Esophagus muscularis mucosa (tissue), 4 donors: ENCODE measurements around the gene GDF2. TPM values are rescaled to one million over a fixed set of nuclear protein-coding genes. Genes with fewer than 3 reads are reported as not detected.
A peak's percentile ranks its signal among the peaks of the same experiment; 100 is the strongest.

Experiments
- DNase-seq: peaks from one replicate; pipeline ENCODE4 v3.0.0-alpha.2; 2017; ENCODE audit errors: extremely low spot score
- H3K27ac ChIP-seq, 4 donors: fragments of 200-600 bp; sonication (generic); replicated peaks in 1 of 4; 1 replicate in 3 of 4; 2 replicates in 1 of 4; pipeline ENCODE4 v1.5.1; 2016 to 2019; ENCODE audit warnings: mild to moderate bottlenecking in 1 of 4
- H3K27me3 ChIP-seq, 4 donors: fragments of 200-600 bp; sonication (generic); one replicate each; pipeline versions ENCODE4 v1.5.1 to v1.6.0; 2016 to 2019
- H3K36me3 ChIP-seq, 4 donors: fragments of 200-600 bp; sonication (generic); one replicate each; pipeline ENCODE4 v1.5.1; 2016 to 2019
- H3K4me1 ChIP-seq, 4 donors: fragments of 200-600 bp; sonication (generic); one replicate each; pipeline ENCODE4 v1.5.1; 2016 to 2019
- H3K4me3 ChIP-seq, 4 donors: fragments of 200-600 bp; sonication (generic); 1 replicate in 2 of 4; 2 replicates in 2 of 4; pipeline ENCODE4 v1.5.1; 2016 to 2019; ENCODE audit warnings: mild to moderate bottlenecking in 4 of 4, moderate library complexity in 1 of 4
- H3K9me3 ChIP-seq, 4 donors: fragments of 200-600 bp; sonication (generic); 1 replicate in 3 of 4; 2 replicates in 1 of 4; pipeline ENCODE4 v1.5.1; 2016 to 2019
- EP300 ChIP-seq: sonication (generic); formaldehyde crosslinking; IDR thresholded peaks from one replicate; pipeline ENCODE4 v1.6.1; 2017; ENCODE audit warnings: antibody characterized with exemption
- POLR2A ChIP-seq: fragments of 450-650 bp; IDR thresholded peaks from one replicate; pipeline ENCODE4 v1.6.1; 2017; ENCODE audit warnings: antibody characterized with exemption, moderate library complexity, mild to moderate bottlenecking, low read depth
- POLR2AphosphoS5 ChIP-seq, 2 donors: sonication (generic); formaldehyde crosslinking; IDR thresholded peaks; one replicate each; pipeline ENCODE4 v1.6.1; 2017; ENCODE audit warnings: antibody characterized with exemption in 2 of 2
- WGBS: methylation state at CpG from one replicate; pipeline ENCODE4 v1.1.5; 2018; 5-methylcytosine and 5-hydroxymethylcytosine counted together
- intact Hi-C: fragments of 100-400 bp; cut with DNase I; formaldehyde crosslinking; loops from one replicate; pipeline ENCODE4 v1.15.1; 2023
- total RNA-seq, 4 donors: library from RNA; depleted of rRNA; stranded (reverse); fragments of >200 nt; gene quantifications; one replicate each; pipeline versions ENCODE4 v1.1.0 to v1.2.1, GENCODE V29; 2016
- TF ChIP-seq, protein P1 (sequence below), 3 experiments: fragments of 200-600 bp in 2 of 3; fragments of 450-650 bp in 1 of 3; sonication (generic) in 2 of 3; IDR thresholded peaks; one replicate each; pipeline ENCODE4 v1.5.1; 2017 to 2019; ENCODE audit warnings: antibody characterized with exemption in 3 of 3, mild to moderate bottlenecking in 2 of 3, moderate library complexity in 1 of 3

Gene GDF2
- total RNA-seq, 4 donors from 2014 or later, result not detected

DNA sequence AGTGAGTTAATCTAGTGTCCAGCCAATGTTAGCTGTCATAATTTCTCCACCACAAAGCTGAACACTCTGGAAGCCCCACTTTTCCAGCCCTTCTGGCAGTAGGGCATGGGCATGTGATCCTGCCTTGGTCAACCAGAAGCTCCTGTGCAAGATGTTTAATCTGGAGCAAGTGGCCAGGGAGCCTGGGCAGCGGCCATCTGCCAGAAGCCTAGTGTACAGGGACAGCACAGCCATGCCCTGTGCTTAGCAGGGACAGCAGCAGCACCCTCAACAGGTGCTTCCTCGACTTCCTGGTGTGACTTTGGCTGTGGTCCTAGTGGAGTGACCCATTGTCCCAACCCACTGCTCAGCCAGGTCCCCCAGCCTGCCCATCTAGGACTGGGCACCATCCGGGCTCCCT, 36.2 kb downstream of the GDF2 start:
- 91% methylated on average over 3 of the region's 3 CpGs for WGBS
- no peaks in the 10 kb centered on the region for H3K4me1 ChIP-seq
- DNase-seq, result no peak

DNA sequence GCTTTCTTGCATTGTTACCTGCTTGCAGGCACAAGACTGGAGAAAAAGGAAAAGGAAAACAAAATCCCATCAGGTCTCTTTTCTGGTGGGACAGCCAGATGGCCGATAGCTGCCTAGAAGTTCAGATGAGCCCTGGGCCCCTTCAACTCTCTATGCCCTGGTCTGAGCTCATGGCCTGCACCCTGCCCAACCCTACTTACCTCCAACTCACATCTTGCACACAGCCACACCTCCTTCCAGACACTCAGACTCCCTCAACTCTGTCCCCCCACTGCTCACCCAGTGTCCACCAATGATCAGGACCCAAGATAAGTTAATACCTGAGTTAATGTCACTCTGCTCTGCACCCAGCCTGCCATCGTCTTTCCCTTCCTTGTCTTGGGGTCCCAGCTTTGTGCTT, 36.8 kb downstream of the GDF2 start:
- 89% methylated on average over 2 of the region's 2 CpGs for WGBS
- Histone ChIP-seq H3K27ac (no peak overlapping the region), H3K4me3 (no peak overlapping the region), H3K36me3 (no peaks in the 10 kb centered on the region), H3K4me1 (no peaks in the 10 kb centered on the region), H3K9me3 (no peaks in the 10 kb centered on the region), H3K27me3 (no peaks in the 10 kb centered on the region)
- TF ChIP-seq POLR2A (no peak), POLR2AphosphoS5 (IDR thresholded peaks at IDR 0.05) (no peak)
- DNase-seq, result no peak
- intact Hi-C loops, result no loop called here

More for the DNA sequence above, 36.2 kb downstream of the GDF2 start:
- H3K27me3 ChIP-seq, result no peaks in the 10 kb centered on the region
- no peaks in the 10 kb centered on the region for H3K36me3 ChIP-seq
- no peak for TF ChIP-seq EP300
- TF ChIP-seq, protein P1, sequence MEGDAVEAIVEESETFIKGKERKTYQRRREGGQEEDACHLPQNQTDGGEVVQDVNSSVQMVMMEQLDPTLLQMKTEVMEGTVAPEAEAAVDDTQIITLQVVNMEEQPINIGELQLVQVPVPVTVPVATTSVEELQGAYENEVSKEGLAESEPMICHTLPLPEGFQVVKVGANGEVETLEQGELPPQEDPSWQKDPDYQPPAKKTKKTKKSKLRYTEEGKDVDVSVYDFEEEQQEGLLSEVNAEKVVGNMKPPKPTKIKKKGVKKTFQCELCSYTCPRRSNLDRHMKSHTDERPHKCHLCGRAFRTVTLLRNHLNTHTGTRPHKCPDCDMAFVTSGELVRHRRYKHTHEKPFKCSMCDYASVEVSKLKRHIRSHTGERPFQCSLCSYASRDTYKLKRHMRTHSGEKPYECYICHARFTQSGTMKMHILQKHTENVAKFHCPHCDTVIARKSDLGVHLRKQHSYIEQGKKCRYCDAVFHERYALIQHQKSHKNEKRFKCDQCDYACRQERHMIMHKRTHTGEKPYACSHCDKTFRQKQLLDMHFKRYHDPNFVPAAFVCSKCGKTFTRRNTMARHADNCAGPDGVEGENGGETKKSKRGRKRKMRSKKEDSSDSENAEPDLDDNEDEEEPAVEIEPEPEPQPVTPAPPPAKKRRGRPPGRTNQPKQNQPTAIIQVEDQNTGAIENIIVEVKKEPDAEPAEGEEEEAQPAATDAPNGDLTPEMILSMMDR (IDR thresholded peaks at IDR 0.05), result no peak
- no peak for TF ChIP-seq POLR2A
- no peak for TF ChIP-seq POLR2AphosphoS5 (IDR thresholded peaks at IDR 0.05)
- H3K9me3 ChIP-seq, result no peaks in the 10 kb centered on the region
- no peak overlapping the region for H3K4me3 ChIP-seq
- intact Hi-C loops, result no loop called here
- H3K27ac ChIP-seq, result no peak overlapping the region

DNA sequence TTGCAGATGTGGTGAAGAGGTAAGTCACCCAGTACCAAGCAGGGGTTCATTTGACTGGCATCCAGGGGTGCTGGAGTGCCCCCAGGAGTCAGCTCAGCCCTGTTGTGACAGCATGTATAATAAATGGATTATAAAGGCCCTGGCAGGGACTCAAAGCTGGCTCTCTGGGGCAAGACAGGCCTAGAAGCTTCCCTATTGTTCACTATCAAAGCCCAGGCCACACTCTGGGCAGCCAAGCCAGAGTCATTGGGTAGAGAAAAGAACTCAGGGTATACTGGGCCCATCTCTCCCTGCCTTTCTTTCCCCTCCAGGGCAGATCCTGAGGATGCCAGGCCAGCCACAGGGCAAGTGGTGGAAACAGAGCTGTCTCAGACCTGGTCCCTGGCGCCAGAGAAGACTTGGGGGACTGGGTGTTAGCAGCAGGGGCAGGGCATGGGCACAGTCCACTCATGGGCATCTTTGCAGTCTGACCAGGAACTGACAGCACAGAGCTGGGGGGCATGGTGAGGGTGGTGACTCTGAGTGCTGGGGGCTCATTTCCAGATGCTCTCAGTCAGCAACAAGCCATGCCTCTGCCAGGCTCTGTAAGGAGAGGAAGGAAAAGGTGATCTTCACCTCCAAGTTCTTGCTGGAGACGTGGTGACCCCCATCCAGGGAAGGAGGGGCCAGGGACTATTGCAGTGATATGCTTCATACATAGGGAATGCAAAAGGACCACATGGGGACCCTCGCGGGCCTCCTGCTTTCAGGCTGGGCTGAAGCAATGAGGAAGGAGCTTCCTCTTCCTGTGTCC, 37.6 kb downstream of the GDF2 start:
- DNase-seq, result no peak
- intact Hi-C loops, result no loop called here
- WGBS, result 90% methylated on average over 3 of the region's 4 CpGs

DNA sequence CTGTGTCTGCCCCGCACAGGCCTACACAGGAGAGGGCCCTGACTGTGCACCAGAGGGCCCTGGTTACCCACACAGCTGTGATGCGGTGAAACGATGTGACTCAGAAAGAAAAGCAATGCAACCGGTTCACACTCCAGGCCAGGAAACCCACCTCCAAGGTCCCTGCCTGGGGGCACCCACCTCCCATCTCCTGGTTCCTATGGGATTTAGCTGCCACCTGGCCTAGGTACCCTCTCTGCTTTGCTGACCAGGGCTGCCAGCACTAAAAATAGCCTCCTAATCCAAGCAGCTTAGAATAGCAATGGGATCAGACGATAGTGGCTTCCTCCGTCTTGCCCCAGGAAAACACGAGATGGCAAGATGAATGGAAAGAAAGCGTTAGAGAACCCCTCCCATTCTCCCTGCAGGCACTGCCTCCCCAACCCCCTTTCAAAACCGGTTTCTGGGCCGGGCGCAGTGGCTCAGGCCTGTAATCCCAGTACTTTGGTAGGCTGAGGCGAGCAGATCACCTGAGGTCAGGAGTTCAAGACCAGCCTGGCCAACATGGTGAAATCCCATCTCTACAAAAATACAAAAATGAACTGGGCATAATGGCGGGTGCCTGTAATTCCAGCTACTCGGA, 38.3 kb downstream of the GDF2 start:
- DNase-seq, result no peak
- WGBS, result 81% methylated on average over 14 of the region's 14 CpGs
- Histone ChIP-seq H3K27ac (no peak overlapping the region), H3K4me3 (no peak overlapping the region), H3K4me1 (no peaks in the 10 kb centered on the region), H3K9me3 (no peaks in the 10 kb centered on the region), H3K36me3 (no peaks in the 10 kb centered on the region), H3K27me3 (no peaks in the 10 kb centered on the region)
- TF ChIP-seq POLR2AphosphoS5 (IDR thresholded peaks at IDR 0.05), result no peak
- TF ChIP-seq, protein P1 (IDR thresholded peaks at IDR 0.05), result no peak
- intact Hi-C loops, result no loop called here

More for the DNA sequence above, 37.6 kb downstream of the GDF2 start:
- H3K36me3 ChIP-seq, result no peaks in the 10 kb centered on the region
- no peak overlapping the region for H3K4me3 ChIP-seq
- no peaks in the 10 kb centered on the region for H3K4me1 ChIP-seq
- TF ChIP-seq EP300 (no peak), POLR2AphosphoS5 (IDR thresholded peaks at IDR 0.05) (no peak), POLR2A (no peak)
- TF ChIP-seq, protein P1 (IDR thresholded peaks at IDR 0.05), result no peak
- H3K9me3 ChIP-seq, result no peaks in the 10 kb centered on the region
- no peak overlapping the region for H3K27ac ChIP-seq
- no peaks in the 10 kb centered on the region for H3K27me3 ChIP-seq

DNA sequence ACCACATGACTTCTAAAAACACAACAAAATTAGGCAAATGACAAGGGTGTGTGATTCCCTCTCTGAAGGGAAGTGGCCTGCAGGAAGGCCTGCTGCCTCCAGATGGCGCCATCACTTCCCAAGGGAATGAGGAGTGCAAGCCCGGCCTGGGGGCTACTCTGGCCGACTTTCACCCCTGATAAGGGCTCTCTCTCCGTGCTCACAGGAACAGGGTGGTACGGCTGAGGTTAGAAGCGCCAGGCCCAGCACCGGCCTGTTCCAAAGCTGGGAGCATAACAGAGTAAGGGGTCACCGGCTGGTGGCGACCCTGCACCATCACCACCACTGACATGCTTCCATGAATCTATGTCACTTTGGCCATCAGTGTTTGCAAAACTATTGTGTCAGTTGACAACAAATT, 39.0 kb downstream of the GDF2 start:
- TF ChIP-seq POLR2AphosphoS5 (IDR thresholded peaks at IDR 0.05), result no peak
- TF ChIP-seq, protein P1 (IDR thresholded peaks at IDR 0.05), result peak; percentile 55 to 74 (median 57)
- no peak for TF ChIP-seq EP300
- no peak overlapping the region for H3K27ac ChIP-seq
- H3K9me3 ChIP-seq, result no peaks in the 10 kb centered on the region
- no peaks in the 10 kb centered on the region for H3K36me3 ChIP-seq
- no peak for DNase-seq
- no peaks in the 10 kb centered on the region for H3K27me3 ChIP-seq
- no peaks in the 10 kb centered on the region for H3K4me1 ChIP-seq
- 53% methylated on average over 5 of the region's 9 CpGs for WGBS
- no peak overlapping the region for H3K4me3 ChIP-seq
- intact Hi-C loops, result no loop called here
